SHP77 (cell line): ENCODE measurements around the gene HTR3A.

Source experiments
- DNase-seq, 2 experiments: peaks; one replicate each; lab custom pipeline; 2025; lab: John Stamatoyannopoulos, UW

The HTR3A gene

GRCh38 chr11:113979431-113979830, 4.5 kb downstream of the HTR3A start:
- DNase-seq, result no peak

DNA sequence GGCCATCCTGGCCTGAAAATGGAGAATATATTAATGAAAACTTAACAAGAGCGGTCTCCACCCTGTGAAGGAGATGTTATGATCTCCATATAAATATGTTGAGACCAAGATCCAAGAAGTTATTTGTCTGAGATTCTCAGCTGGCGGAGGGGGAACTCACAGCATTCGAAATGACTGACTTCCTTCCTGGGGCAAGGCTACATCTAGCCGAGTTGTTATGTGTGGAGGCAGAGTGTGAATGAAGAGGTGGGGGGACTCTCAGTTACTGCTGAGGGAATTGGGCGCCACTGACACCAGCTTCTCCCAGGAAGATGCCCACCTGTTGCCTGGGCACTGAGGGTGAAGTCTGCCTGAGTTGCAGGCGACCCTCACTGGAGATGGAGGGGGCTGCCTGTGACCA, 5.9 kb downstream of the HTR3A start:
- no peak for DNase-seq

DNA sequence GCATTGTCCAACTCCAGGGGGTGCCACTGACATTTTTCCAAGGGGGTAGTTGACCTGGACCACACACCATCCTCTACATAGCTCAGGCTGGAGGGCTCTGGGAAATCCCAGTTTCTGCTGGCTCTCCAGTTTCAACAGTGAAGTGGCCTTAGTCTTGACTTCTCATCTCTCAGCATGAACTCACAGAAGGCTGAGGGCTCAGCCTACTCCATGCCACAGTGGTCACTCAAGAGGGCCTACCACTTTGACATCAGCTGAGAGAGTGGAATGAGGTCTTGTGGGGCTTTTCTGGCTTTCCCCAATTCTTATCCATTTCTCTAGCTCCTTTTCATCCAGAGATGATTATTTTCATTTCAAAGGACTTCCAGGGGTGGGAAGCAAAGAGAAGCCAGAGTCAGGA, 7.4 kb downstream of the HTR3A start:
- no peak for DNase-seq

GRCh38 chr11:113984781-113985180, 9.9 kb downstream of the HTR3A start:
- DNase-seq, result no peak

DNA sequence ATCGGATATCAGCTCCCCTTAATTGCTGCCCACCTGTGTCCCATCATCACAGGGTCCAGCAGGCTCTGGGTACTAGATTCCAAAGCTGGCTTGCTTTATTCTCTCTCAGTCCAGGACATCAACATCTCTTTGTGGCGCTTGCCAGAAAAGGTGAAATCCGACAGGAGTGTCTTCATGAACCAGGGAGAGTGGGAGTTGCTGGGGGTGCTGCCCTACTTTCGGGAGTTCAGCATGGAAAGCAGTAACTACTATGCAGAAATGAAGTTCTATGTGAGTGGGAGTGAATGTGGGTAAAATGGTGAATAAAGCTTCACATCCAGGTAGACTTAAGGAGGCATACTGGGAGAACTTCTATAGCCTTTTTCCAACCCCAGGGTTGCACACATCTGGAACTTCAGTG, 11.0 kb downstream of the HTR3A start:
- DNase-seq, result no peak

- DNase-seq, result no peak
Measured at GRCh38 chr11:113986351-113987140, 11.6 kb downstream of the HTR3A start.

DNA sequence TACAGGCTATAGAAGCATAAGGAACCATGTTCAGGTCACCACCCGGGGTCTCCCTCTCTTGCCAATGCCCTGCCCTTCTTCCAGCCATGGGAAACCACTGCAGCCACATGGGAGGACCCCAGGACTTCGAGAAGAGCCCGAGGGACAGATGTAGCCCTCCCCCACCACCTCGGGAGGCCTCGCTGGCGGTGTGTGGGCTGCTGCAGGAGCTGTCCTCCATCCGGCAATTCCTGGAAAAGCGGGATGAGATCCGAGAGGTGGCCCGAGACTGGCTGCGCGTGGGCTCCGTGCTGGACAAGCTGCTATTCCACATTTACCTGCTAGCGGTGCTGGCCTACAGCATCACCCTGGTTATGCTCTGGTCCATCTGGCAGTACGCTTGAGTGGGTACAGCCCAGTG, 14.5 kb downstream of the HTR3A start:
- no peak for DNase-seq

- DNase-seq, result no peak
Measured at GRCh38 chr11:113989916-113990315, 15.0 kb downstream of the HTR3A start.

- no peak for DNase-seq
Measured at GRCh38 chr11:113991170-113991569, 16.3 kb downstream of the HTR3A start.

- DNase-seq, result peak; percentile 53 to 55
Measured at GRCh38 chr11:113991718-113992458, 17.0 kb downstream of the HTR3A start.

DNA sequence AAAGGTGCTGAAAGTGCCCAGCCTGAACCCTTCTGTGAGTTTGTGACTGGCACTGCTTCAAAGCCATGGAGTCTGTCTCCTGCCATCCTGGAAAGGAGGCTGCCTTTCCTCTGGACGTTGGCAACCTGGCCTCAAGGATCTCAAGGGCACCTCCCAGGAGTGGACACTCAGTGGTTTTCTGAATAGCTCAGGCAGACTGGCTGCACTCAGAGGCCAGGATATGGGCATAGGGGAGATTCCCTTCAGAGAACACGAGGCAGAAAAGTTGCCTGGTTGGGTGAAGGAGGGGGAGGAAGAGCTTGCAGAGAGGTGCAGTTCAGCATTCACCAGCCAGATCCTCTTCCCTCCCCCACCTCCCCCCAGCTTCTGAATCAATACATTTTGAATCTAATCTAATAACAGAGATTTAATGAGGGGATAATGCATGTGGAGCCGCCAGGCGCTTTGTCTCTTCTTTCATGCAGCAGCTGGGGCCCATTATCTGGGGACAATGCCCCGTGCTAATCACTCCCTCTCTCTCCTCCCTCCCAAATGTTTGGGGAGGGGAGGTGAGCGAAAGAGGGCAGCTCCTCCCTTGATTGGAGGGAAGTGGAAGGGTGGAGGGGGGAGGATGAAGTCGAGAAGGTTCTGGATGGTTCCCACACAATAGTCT, 17.7 kb downstream of the HTR3A start:
- no peak for DNase-seq

- peak; percentile 5 to 31 for DNase-seq
Measured at GRCh38 chr11:113994077-113994954, 19.4 kb downstream of the HTR3A start.

GRCh38 chr11:113997473-113997872, 22.6 kb downstream of the HTR3A start:
- DNase-seq, result no peak

DNA sequence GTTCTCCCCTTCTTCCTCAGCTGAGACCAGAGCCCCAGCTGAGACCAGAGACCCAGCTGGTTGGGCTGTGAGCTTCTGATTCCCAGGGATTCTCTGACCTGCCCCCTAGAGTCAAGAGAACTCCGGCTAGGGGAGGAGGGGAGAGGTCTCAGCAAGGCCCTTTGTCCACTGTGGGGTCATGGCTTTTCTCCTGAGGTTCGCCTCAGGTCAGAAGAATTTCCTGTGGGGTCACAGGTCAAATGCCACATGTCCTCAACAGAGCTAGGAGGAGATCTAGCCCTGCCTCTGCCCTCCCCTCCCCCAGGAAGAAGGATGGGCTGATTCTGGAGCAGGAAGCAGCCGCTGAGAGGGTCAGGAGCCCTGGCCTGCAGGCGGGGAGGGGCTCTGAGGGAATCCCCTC, 23.7 kb downstream of the HTR3A start:
- no peak for DNase-seq

- no peak for DNase-seq
Measured at GRCh38 chr11:114000526-114000925, 25.6 kb downstream of the HTR3A start.

- DNase-seq, result no peak
Measured at GRCh38 chr11:114001416-114001815, 26.5 kb downstream of the HTR3A start.

- no peak for DNase-seq
Measured at GRCh38 chr11:114008331-114008730, 33.4 kb downstream of the HTR3A start.

GRCh38 chr11:114010931-114011330, 36.0 kb downstream of the HTR3A start:
- DNase-seq, result no peak

- DNase-seq, result no peak
Measured at GRCh38 chr11:114011443-114011842, 36.5 kb downstream of the HTR3A start.

DNA sequence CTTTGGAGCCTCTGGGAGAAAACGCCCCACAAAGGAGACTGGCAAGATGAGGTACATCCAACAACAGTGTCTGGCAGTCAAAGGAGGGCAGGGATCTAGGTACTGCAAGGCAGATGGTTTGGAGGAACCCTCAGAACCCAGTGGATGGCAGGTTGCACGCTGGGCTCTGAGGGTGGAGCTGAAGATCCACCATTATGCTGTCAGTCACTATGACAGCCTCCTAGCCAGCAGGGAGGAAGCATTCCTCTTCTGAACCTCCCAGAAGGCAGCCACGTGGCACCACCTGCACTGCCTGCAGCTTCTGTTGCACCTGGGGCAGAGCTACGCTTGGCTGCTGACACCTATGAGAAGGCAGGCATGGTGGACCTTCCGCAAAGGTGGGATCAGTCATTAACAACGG, 40.2 kb downstream of the HTR3A start:
- DNase-seq, result no peak

DNA sequence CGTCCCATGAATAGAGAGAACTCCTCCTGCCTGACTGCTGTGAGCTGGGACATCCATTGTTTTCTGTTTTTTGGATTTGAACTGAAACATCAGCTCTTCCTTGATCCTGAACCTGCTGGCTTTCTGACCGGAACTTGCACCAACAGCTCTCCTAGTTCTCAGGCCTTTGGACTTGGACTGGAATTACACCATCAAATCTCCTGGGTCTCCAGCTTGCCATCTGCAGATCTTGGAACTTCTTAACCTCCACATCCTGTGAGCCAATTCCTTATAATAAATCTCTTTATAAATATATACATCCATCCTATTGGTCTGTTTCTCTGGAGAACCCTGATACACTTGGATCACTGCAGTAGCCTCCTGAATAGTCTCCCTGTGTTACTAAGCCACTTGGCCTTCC, 42.1 kb downstream of the HTR3A start:
- no peak for DNase-seq

DNA sequence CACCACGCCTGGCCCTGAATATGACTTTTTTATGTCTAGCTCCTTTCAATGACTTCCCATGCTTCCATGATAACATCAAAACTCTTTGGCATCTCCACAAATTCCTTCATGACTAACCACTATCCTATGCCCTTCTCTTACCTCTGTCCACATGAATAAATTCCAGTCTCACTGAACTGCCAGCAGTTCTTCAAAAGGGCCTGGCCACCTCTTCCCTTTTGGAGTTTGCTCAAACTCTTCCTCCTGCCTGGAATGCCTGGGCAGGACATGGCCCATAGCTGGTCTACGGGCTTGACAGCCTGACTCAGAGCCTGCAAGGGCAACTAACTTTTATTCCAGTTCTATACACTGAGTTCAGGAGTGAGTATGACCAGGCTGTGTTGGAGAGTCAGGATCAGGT, 42.8 kb downstream of the HTR3A start:
- DNase-seq, result no peak
